Stomach (tissue), 9 donors: ENCODE measurements around the gene FBXO41. TPM values are rescaled to one million over a fixed set of nuclear protein-coding genes. Genes with fewer than 3 reads are reported as not detected.

Source experiments
- DNase-seq, 2 donors: peaks; one replicate each; pipeline versions ENCODE4 v3.0.0 to v3.0.0-alpha.2; 2013 to 2019
- H3K27ac ChIP-seq, 5 donors: fragments of 200-600 bp in 4 of 5; sonication (generic) in 4 of 5; one replicate each; pipeline ENCODE4 v1.5.1; 2013 to 2019; ENCODE audit warnings: mild to moderate bottlenecking in 1 of 5, moderate library complexity in 1 of 5
- H3K27me3 ChIP-seq, 3 donors: fragments of 200-600 bp; sonication (generic); one replicate each; pipeline ENCODE4 v1.5.1; 2017 to 2019; ENCODE audit warnings: mixed run types in 1 of 3
- H3K36me3 ChIP-seq, 4 donors: fragments of 200-600 bp; sonication (generic); 1 replicate in 3 of 4; 2 replicates in 1 of 4; pipeline ENCODE4 v1.5.1; 2016 to 2019
- H3K4me1 ChIP-seq, 4 donors: fragments of 200-600 bp; sonication (generic); one replicate each; pipeline ENCODE4 v1.5.1; 2016 to 2019
- H3K4me3 ChIP-seq, 4 donors: fragments of 200-600 bp; sonication (generic) in 3 of 4; one replicate each; pipeline ENCODE4 v1.5.1; 2016 to 2019; ENCODE audit warnings: mild to moderate bottlenecking in 1 of 4
- H3K9me3 ChIP-seq, 4 donors: fragments of 200-600 bp; sonication (generic); one replicate each; pipeline ENCODE4 v1.5.1; 2016 to 2019
- CTCF ChIP-seq, 7 experiments: fragments of 450-650 bp in 4 of 7; fragments of 200-600 bp in 3 of 7; sonication (generic) in 3 of 7; IDR thresholded peaks; one replicate each; pipeline ENCODE4 v1.5.1; 2016 to 2019; ENCODE audit warnings: antibody characterized with exemption in 7 of 7, control low read depth in 2 of 7, mild to moderate bottlenecking in 1 of 7
- EP300 ChIP-seq: sonication (generic); formaldehyde crosslinking; IDR thresholded peaks from one replicate; pipeline ENCODE4 v1.6.1; 2017; ENCODE audit warnings: antibody characterized with exemption
- POLR2A ChIP-seq, 4 donors: fragments of 450-650 bp; IDR thresholded peaks; one replicate each; pipeline ENCODE4 v1.6.1; 2016; ENCODE audit warnings: antibody characterized with exemption in 4 of 4, control low read depth in 2 of 4, mild to moderate bottlenecking in 1 of 4, moderate library complexity in 1 of 4
- POLR2AphosphoS5 ChIP-seq, 3 donors: sonication (generic); formaldehyde crosslinking; IDR thresholded peaks; one replicate each; pipeline ENCODE4 v1.6.1; 2016; ENCODE audit warnings: antibody characterized with exemption in 3 of 3
- WGBS, 5 donors: extraction: QIAGEN DNeasy Blood & Tissue Kit in 3 of 5; methylation state at CpG; one replicate each; pipeline versions ENCODE4 v1.1.5 to v1.1.7; 2013 to 2018; 5-methylcytosine and 5-hydroxymethylcytosine counted together
- intact Hi-C: fragments of 100-400 bp; cut with DNase I; formaldehyde crosslinking; loops from one replicate; pipeline ENCODE4 v1.15.1; 2023; ENCODE audit warnings: low total_unique reads
- polyA plus RNA-seq, 3 donors: library from polyadenylated mRNA; stranded (reverse); fragments of 200-250 nt; gene quantifications; one replicate each; pipeline ENCODE4 v1.2.3, GENCODE V29; 2013
- total RNA-seq, 5 donors: library from RNA; depleted of rRNA; stranded (reverse); fragments of >200 nt; gene quantifications; one replicate each; pipeline versions ENCODE4 v1.1.0 to v1.2.3, GENCODE V29; 2014 to 2016
- donor health status: healthy with polysubstance abuse.
- donor health status: Bipolar disorder and iron deficiency.
- donor health status: healthy.

Gene FBXO41
- total and polyA plus RNA-seq, 8 donors, result 0.55 to 16.8 (median 2.6) TPM

- TF ChIP-seq EP300, result no peak
- no peak for TF ChIP-seq CTCF (IDR thresholded peaks at IDR 0.05)
- no peak for TF ChIP-seq POLR2AphosphoS5 (IDR thresholded peaks at IDR 0.05)
- H3K9me3 ChIP-seq, result no peaks in the 10 kb centered on the region
- peak overlapping the region in 2 of 4 donors; percentile 80 to 100 for H3K4me3 ChIP-seq
- H3K27me3 ChIP-seq, result no peaks in the 10 kb centered on the region
- peaks cover 5 to 20% (median 10%) of the 10 kb centered on the region in 4 donors for H3K36me3 ChIP-seq
- 60 to 76% (median 62%) methylated on average over 4 of the region's 4 CpGs for WGBS, 5 donors
- H3K4me1 ChIP-seq, result peaks cover 4 to 30% (median 26%) of the 10 kb centered on the region in 4 donors
- H3K27ac ChIP-seq, result no peak overlapping the region
- DNase-seq, result no peak
- intact Hi-C loops, result no loop called here
Observed at GRCh38 chr2:73215254-73215653, 69.0 kb downstream of the FBXO41 start.

GRCh38 chr2:73214120-73215035 is 69.9 kb downstream of the FBXO41 start, which contains the start of gene SMYD5:
Gene SMYD5 (plus strand): TSS chr2:73214245. CDS start chr2:73214267, 22 bp downstream.
- no peaks in the 10 kb centered on the region for H3K9me3 ChIP-seq
- TF ChIP-seq EP300, result no peak
- TF ChIP-seq POLR2AphosphoS5 (IDR thresholded peaks at IDR 0.05), result peak in 2 of 3 donors; percentile 59 to 81
- intact Hi-C loops, result no loop called here

GRCh38 chr2:73212448-73213176 is 71.7 kb downstream of the FBXO41 start:
- H3K36me3 ChIP-seq, result no peaks in the 10 kb centered on the region
- TF ChIP-seq POLR2AphosphoS5 (IDR thresholded peaks at IDR 0.05) (no peak), CTCF (IDR thresholded peaks at IDR 0.05) (peak in 5 of 7 experiments; percentile 61 to 94 (median 92))
- H3K4me3 ChIP-seq, result no peak overlapping the region
- intact Hi-C loops, result no loop called here
- H3K27ac ChIP-seq, result peak overlapping the region in 1 of 5 donors; percentile 14
- WGBS, 5 donors, result 51 to 54% (median 52%) methylated on average over 20 of the region's 20 CpGs
- H3K9me3 ChIP-seq, result no peaks in the 10 kb centered on the region
- peaks cover 4 to 30% (median 26%) of the 10 kb centered on the region in 4 donors for H3K4me1 ChIP-seq
- H3K27me3 ChIP-seq, result no peaks in the 10 kb centered on the region
- DNase-seq, result peak; percentile 78 to 90

More at GRCh38 chr2:73214120-73215035, 69.9 kb downstream of the FBXO41 start, which contains the start of gene SMYD5:
- peak within 1 kb of the TSS; percentile 80 to 100 (median 90) for H3K4me3 ChIP-seq
- peak within 1 kb of the TSS; percentile 13 to 86 (median 78) for H3K27ac ChIP-seq
- H3K27me3 ChIP-seq, result no peaks in the 10 kb centered on the region
- H3K36me3 ChIP-seq, result peaks cover 0 to 12% (median 6%) of the 10 kb centered on the region in 4 donors
- peaks cover 4 to 30% (median 26%) of the 10 kb centered on the region in 4 donors for H3K4me1 ChIP-seq
- 0 to 1% (median 1%) methylated on average over 38 to 64 of the region's 64 CpGs for WGBS, 5 donors
- peak; percentile 84 to 94 for DNase-seq

GRCh38 chr2:73212098-73212447 is 72.2 kb downstream of the FBXO41 start:
- Histone ChIP-seq H3K4me3 (no peak overlapping the region), H3K9me3 (no peaks in the 10 kb centered on the region), H3K27me3 (peaks cover 0 to under 1% (median 0%) of the 10 kb centered on the region in 3 donors), H3K36me3 (no peaks in the 10 kb centered on the region), H3K4me1 (peaks cover 4 to 30% (median 26%) of the 10 kb centered on the region in 4 donors), H3K27ac (peak overlapping the region in 1 of 5 donors; percentile 14)
- no peak for TF ChIP-seq EP300
- TF ChIP-seq CTCF (IDR thresholded peaks at IDR 0.05), result no peak
- no peak for TF ChIP-seq POLR2AphosphoS5 (IDR thresholded peaks at IDR 0.05)
- no peak for TF ChIP-seq POLR2A (IDR thresholded peaks at IDR 0.05)
- intact Hi-C loops, result no loop called here
- no peak for DNase-seq
- WGBS, 5 donors, result 67 to 78% (median 75%) methylated on average over 7 of the region's 7 CpGs
